K562 (cell line): ENCODE measurements around the gene ZNF585A.

ENCODE experiments used
- CREM ChIP-seq: IDR thresholded peaks from 2 replicates; pipeline ENCODE4 v1.6.1; 2014; ENCODE audit warnings: antibody characterized with exemption, low read depth
- CTCF ChIP-seq, 3 experiments: IDR thresholded peaks in 2 of 3; conservative IDR thresholded peaks in 1 of 3; 2 replicates each; pipeline ENCODE4 v1.5.1; 2011 to 2012; ENCODE audit warnings: low read length in 3 of 3, mild to moderate bottlenecking in 3 of 3, control low read depth in 2 of 3, improper control_type of control experiment in 1 of 3, inconsistent platforms in 1 of 3, low read depth in 1 of 3, mixed read lengths in 1 of 3, moderate library complexity in 1 of 3; ENCODE audit not compliant: insufficient read depth in 2 of 3
- E2F6 ChIP-seq, 2 experiments: IDR thresholded peaks; 2 replicates each; pipeline ENCODE4 v1.6.1; 2011; ENCODE audit warnings: borderline replicate concordance in 1 of 2, control low read depth in 1 of 2, low read depth in 1 of 2, low read length in 1 of 2, mild to moderate bottlenecking in 1 of 2, mixed read lengths in 1 of 2, moderate library complexity in 1 of 2; ENCODE audit not compliant: insufficient read depth in 1 of 2, insufficient read length in 1 of 2, poor library complexity in 1 of 2, severe bottlenecking in 1 of 2; ENCODE audit errors: extremely low read depth in 1 of 2
- E2F8 ChIP-seq: fragments of 450-650 bp; IDR thresholded peaks from 2 replicates; pipeline ENCODE4 v1.7.1; 2018; ENCODE audit warnings: mild to moderate bottlenecking, low read depth; ENCODE audit not compliant: partially characterized antibody
- HNRNPLL ChIP-seq: fragments of 200-400 bp; formaldehyde crosslinking; IDR thresholded peaks from 2 replicates; pipeline ENCODE4 v1.6.1; 2017; ENCODE audit warnings: low read length, low read depth, mild to moderate bottlenecking; ENCODE audit not compliant: poor library complexity, severe bottlenecking
- IRF2 ChIP-seq: sonication (generic); formaldehyde crosslinking; IDR thresholded peaks from 2 replicates; pipeline ENCODE4 v1.8.1; 2022; ENCODE audit warnings: mild to moderate bottlenecking, missing genetic modification reagents
- JUND ChIP-seq, 2 experiments: IDR thresholded peaks; 2 replicates in 1 of 2; 3 replicates in 1 of 2; pipeline ENCODE4 v1.6.1; 2011; ENCODE audit warnings: borderline replicate concordance in 2 of 2, low read depth in 2 of 2, low read length in 2 of 2, improper control_type of control experiment in 1 of 2, missing biosample characterization in 1 of 2, missing genetic modification characterization in 1 of 2, missing genetic modification reagents in 1 of 2
- KAT7 ChIP-seq: sonication (generic); formaldehyde crosslinking; IDR thresholded peaks from 2 replicates; pipeline ENCODE4 v1.8.0; 2022; ENCODE audit warnings: missing genetic modification reagents, mild to moderate bottlenecking, borderline replicate concordance
- MTF1 ChIP-seq: fragments of 250-450 bp; sonication (Bioruptor Pico); IDR thresholded peaks from 2 replicates; pipeline ENCODE4 v1.9.0; 2021; ENCODE audit warnings: moderate library complexity, mild to moderate bottlenecking, inconsistent platforms, borderline replicate concordance
- SP1 ChIP-seq: sonication (generic); formaldehyde crosslinking; IDR thresholded peaks from 2 replicates; pipeline ENCODE4 v1.8.1; 2022; ENCODE audit warnings: mild to moderate bottlenecking, missing genetic modification reagents
- ZBTB33 ChIP-seq: sonication (generic); formaldehyde crosslinking; IDR thresholded peaks from 2 replicates; pipeline ENCODE4 v1.8.1; 2023; ENCODE audit warnings: mild to moderate bottlenecking, missing genetic modification reagents
- ZFP91 ChIP-seq: sonication (generic); formaldehyde crosslinking; IDR thresholded peaks from 2 replicates; pipeline ENCODE4 v1.8.0; 2022; ENCODE audit warnings: mild to moderate bottlenecking, missing genetic modification reagents
- ZNF398 ChIP-seq: fragments of 250-450 bp; sonication (Bioruptor Pico); IDR thresholded peaks from 2 replicates; pipeline ENCODE4 v1.8.0; 2021; ENCODE audit warnings: moderate library complexity, mild to moderate bottlenecking, inconsistent platforms

- TF ChIP-seq ZBTB33 (CRISPR knock-in tag): no peak
- TF ChIP-seq ZNF398 (CRISPR knock-in tag): no peak
- no peak for TF ChIP-seq JUND (IDR thresholded peaks at IDR 0.05; ENCODE audit: borderline replicate concordance, low read depth, low read length)
- no peak for TF ChIP-seq JUND (tag; IDR thresholded peaks at IDR 0.05; ENCODE audit: borderline replicate concordance, low read depth, low read length)
- TF ChIP-seq MTF1 (CRISPR knock-in tag): no peak
- TF ChIP-seq ZFP91: no peak
- peak; percentile 47 to 51 (median 49); a peak in 5 of 6 replicates for TF ChIP-seq CTCF (IDR thresholded peaks at IDR 0.05 in 2 of 3, conservative IDR thresholded peaks at IDR 0.05 in 1 of 3; ENCODE audit: insufficient read depth in 2 of 3, low read depth in 1 of 3, low read length in 3 of 3)
- TF ChIP-seq HNRNPLL: no peak
- TF ChIP-seq IRF2 (CRISPR knock-in tag): no peak
- TF ChIP-seq E2F8: no peak
- no peak for TF ChIP-seq KAT7 (CRISPR knock-in tag)
- no peak for TF ChIP-seq CREM
- no peak for TF ChIP-seq SP1 (CRISPR knock-in tag)
- no peak for TF ChIP-seq E2F6 (IDR thresholded peaks at IDR 0.05; ENCODE audit: borderline replicate concordance in 1 of 2, extremely low read depth in 1 of 2, insufficient read depth in 1 of 2, insufficient read length in 1 of 2, low read depth in 1 of 2, low read length in 1 of 2, poor library complexity in 1 of 2, severe bottlenecking in 1 of 2)
Measured at GRCh38 chr19:37114001-37114400, 58.5 kb downstream of the ZNF585A start.
